GM18907 (cell line): ENCODE results near the gene ZNF768.
"Not testable (repeated sequence)": the region's sequence is repeated elsewhere in the genome, so short reads cannot be mapped to it uniquely, and the experiment has no call there.

Experiments used
- ATAC-seq: cut with Tn5 transposase; IDR thresholded peaks from one replicate; pipeline ENCODE4 v1.9.1; 2021; ENCODE audit warnings: mild to moderate bottlenecking, moderate library complexity; ENCODE audit not compliant: unreplicated experiment

ZNF768 gene

GRCh38 chr16:30556125-30556473, 29.7 kb upstream of the ZNF768 start:
- no peak for ATAC-seq

- ATAC-seq, result no peak
These were observed 29.2 kb upstream of the ZNF768 start for GRCh38 chr16:30555315-30556124.

GRCh38 chr16:30554557-30555314, 28.4 kb upstream of the ZNF768 start:
- ATAC-seq, result no peak

DNA sequence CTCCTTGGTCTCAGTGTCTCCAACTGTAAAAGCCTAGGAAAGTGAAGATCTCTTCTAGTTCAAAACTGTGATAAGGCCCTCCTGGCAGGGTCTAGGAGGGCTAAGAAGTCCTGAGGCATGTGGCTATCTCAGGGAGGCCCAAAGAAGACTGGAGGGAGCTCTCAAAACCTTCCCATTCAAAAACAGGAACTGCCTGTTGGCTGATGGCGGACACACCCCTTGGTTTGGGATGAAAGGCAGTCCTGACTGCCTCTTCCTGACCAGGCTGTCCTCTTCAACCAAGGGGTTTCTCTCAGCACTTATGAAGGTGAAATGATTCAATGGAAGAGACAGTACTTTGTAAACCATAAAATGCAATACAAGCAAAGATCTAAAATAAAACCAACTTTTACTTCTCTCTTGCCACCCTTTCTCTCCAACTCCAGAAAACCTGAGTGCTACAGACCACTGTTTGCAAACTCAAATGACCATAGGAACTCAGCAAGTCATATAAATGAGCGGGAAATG, 27.1 kb upstream of the ZNF768 start:
- no peak for ATAC-seq

GRCh38 chr16:30552956-30553355, 26.6 kb upstream of the ZNF768 start:
- ATAC-seq, result no peak

GRCh38 chr16:30551781-30552180, 25.4 kb upstream of the ZNF768 start:
- no peak for ATAC-seq

DNA sequence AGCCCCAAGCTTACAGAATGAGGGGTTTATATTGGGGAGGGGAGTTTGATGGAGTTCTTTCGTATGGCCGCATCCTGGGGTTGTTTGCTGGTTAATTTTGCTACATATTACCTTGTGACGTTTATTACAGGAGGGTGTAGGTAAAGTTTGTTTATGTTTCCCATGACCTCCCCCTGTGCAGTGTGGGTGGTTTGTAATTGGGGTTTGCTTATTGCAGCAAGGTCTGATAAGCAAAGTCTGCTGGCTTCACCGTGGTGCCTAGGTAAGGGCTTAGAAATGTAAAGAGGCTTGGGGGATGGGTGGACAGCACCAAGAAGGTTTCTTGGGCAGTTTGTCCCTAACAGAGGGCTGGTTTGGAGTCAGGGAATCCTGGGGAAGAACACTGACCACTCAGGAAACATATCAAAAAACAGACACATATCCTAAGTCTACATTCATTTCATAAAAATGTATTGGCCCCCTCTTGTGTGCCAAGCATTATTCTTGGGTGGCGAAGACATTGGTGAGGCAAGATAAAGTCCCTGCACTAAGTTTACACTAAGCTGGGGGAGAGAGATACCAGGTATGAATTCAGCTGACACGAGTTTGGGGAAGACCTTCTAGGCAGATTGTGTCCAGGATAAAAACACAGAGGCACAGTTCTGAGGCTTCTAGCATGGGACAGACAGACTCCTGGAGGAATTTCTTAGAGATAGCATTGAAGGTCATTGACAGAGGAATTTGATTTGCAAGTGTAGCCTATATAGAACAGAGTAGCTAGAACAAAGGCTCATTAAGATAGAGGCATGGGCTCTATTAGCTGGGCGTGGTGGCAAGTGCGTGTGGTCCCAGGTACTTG, 22.3 kb upstream of the ZNF768 start:
- ATAC-seq, result no peak

DNA sequence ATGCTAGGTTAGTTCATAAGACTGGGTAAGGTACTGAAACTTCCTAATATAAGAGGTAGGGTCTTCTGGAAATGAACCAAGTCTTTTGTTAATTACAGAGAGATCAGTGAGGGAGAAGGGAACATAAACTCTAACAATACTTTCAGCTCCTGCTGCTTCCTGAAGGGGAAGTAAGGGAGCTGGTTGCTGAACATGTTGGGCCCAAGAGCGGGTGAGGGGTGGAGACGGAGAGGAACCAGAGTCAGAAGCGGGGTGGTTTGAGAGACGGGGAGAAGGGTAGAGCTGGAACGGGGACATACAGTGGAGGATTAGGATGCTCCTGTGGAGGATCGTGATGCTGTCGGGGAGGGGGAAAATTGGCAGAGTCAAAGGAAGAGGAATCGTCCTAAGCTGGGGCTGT, 19.7 kb upstream of the ZNF768 start:
- no peak for ATAC-seq

DNA sequence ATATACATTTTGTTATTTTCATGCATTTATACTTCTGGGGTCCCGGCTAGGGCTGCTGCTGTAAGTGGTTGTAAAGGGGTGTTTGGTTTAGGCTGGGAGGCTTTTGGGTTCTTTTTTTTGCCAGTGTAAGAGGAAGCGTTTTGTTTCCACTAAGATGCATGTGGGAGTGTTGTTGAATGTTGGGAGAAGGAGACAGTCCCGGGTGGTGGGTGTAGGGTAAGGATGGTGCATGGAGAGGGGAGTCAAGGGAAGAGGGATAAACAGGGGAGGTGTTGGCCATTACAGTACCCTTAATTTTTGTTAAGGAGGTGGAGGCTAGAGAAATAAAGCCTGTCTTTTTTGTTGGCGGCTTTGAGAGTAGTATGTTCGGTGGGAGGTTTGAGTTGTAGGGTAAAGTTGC, 16.7 kb upstream of the ZNF768 start:
- no peak for ATAC-seq

DNA sequence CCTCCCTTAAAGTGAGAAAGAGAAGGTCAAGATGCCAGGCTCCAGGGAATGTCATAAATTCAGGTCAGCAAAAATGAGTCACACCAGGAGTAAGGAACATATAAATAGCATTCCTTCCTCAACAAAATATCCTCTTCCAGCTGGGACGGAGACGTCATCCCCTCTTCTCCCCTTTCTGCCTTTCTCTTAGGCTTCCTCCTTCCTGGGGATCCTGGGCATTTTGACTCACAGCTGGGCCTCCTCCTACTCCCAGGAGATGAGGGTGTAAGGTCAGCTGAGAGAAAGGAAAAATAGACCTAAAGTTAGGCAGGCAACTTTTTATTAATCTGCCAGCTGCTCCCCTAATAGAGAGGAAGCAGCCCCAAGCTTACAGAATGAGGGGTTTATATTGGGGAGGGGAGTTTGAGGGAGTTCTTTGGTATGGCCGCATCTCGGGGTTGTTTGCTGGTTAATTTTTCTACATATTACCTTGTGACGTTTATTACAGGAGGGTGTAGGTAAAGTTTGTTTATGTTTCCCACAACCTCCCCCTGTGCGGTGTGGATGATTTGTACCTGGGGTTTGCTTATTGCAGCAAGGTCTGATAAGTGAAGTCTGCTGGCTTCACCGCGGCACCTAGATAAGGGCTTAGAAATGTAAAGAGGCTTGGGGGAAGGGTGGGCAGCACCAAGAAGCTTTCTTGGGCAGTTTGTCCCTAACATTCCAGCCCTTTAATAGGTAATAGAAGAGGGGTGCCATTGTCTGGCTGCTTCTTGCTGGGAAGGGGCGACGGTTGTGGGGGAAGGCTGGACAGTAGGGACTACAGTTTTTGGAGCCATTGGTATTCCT, 15.3 kb upstream of the ZNF768 start:
- no peak for ATAC-seq

GRCh38 chr16:30540916-30541464, 14.6 kb upstream of the ZNF768 start:
- ATAC-seq, result not testable (repeated sequence)

GRCh38 chr16:30539986-30540526, 13.7 kb upstream of the ZNF768 start:
- ATAC-seq, result not testable (repeated sequence)

DNA sequence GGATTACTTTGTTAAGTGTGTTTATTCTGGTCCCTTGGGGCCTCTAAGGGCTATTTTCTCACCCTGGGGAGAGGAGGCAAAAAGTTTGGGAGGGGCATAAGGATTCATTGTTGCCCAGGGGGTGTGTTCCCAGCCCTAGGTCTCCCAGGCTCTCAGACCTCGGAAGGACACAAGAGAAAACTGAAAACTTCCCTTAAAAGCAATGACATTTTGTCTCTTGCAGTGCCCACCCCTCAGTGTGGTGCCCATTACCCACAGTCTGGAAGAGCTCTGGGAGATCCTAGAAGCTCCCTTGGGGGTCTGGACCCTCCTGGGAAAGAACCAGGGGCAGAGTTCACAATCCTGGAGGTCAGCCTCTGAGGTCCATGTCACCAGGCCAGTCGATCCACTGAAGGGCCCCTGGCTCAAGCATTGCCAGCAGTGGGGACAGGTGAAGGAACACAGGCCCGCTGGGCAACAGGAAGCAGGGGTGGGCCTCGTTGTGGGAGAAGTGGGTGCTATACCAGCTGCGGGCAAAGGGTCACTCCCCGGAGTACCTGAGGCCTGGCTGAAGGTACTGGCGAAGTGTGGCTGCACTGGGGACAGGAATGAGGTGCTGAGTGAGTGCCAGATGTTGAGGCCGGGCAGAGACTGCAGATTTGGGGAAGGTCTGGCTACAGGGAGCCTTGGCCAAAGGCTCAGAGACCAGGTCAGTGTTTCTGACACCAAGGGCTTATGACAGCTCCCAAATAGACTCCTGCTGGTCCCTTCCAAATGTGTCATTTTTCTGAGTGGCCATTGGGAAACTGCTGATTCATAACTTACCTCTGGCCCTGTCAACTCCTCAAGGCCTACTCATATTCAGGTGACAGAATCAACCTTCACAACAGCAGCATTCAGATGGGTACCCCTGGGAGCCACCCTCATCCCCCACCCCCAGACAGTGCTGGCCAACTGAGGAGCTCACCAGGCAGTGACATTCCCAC, 12.9 kb upstream of the ZNF768 start:
- ATAC-seq, result no peak

DNA sequence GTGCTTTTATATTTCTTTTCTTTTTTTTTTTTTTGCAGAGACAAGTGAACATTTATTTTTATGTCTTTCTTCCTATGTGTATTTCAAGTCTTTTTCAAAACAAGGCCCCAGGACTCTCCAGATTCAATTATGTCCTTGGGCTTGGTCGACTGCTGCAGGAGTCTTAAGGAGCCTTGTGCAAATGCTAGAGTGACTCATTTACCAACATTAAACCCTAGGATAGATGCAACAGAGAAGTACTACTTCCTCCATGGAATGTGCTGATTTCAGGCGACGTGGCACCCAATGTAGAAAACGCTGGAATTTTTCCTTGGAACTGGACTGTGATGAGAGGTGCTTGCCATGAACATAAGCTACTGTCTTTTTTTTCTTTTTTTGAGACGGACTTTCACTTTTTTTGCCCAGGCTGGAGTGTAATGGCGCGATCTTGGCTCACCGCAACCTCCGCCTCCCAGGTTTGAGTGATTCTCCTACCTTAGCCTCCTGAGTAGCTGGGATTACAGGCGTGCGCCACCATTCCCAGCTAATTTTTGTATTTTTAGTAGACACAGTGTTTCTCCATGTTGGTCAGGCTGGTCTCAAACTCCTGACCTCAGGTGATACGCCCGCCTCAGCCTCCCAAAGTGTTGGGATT, 10.1 kb upstream of the ZNF768 start:
- ATAC-seq, result not testable (repeated sequence)

DNA sequence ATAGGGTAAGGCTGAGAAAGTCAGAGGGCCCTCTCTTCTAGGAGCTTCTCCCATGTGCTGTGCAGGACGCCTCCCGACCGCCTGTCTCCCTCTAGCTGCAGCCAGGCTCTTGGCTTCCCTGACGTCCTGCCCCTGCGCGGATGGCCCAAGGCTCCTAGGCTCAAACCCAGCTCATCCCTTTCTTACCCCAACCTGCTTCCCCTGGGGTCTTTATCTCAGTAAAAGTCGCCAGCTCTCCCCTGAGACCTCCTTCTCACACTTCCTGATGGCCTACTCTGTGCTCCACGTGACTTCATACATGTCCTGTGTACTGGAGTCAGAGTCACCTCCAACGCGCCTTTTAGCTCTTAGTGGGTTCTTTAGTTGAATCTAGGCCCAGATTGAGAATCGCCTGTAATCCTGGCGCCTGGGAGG, 9.4 kb upstream of the ZNF768 start:
- ATAC-seq, result peak; percentile 46

DNA sequence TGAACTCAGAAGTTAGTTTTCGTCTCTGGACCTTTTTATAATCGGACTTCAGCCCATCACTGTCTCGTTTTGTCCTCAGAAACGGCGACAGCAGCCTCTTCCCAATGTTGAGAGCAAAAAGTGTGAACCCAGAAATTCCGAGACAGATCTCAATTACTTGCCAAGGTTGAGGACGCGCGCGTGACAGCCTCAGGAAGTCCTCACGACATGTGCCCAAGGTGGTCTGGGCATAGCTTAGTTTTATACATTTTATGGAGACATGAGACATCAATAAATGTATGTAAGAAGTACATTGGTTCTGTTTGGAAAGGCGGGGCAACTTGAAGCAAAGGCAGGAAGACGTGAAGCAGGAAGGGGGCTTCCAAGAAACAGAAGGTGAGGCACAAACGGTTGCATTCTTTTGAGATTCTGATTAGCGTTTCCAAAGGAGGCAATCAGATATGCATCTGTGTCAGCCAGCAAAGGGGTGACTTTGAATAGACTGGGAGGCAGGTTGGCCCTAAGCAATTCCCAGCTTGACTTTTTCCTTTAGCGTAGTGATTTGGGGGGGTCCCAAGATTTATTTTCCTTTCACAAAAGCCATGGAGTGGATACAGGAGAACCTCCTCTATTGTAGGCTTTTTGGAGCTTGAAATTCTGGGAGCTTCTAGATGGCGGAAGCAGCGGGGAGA, 8.9 kb upstream of the ZNF768 start:
- peak; percentile 13 for ATAC-seq

DNA sequence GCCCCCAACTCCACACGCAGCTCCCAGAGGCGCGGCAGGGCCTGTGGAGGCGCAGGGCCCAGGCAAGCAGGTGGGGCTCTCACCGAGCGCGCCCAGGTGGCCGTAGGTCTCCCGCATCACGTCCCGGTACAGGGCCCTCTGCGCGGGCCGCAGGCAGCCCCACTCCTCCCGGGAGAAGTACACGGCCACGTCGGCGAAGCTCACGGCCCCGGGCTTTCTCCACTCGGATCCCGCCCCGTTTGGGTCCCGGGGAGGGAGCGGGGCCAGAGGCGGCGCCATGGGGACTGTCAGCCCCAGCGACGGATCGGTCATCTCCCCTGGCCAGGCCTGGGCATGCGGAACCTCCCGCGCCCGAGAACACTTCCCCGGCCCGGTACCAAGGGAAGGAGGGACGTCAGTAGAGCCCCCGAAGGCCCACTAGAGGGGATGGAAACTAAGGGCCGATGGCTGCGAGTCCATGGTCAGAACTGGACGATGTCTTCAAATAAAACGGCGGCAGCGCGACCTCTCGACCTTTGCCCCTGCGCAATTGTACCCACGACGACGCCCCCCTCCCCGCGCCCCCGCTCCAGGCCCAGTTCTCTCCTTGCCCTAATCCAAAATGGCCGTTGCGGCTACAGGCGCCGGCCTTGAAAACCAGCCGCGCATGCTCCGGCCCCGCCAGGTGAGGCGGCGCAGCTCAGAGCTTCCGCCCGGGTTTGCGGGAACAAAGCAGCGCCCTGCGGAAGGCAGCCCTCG, 8.2 kb upstream of the ZNF768 start, which contains the start of gene ZNF747:
ZNF747 (minus strand) TSS at position 491 of the 738 bp plus-strand sequence; CDS start at position 312, 179 bp downstream.
- ATAC-seq, result peak; percentile 66
